Aorta (tissue), 5 donors: ENCODE results near the gene SRPRA. TPM values are rescaled to one million over a fixed set of nuclear protein-coding genes. Genes with fewer than 3 reads are reported as not detected.
A peak's percentile ranks its signal among the peaks of the same experiment; 100 is the strongest.

Experiments
- ATAC-seq: fragments of 200-7000 bp; cut with Tn5 transposase; one replicate; pipeline ENCODE4 v1.9.1; 2022; ENCODE audit warnings: moderate library complexity; ENCODE audit not compliant: low FRiP score
- DNase-seq, 2 donors: peaks; one replicate each; pipeline ENCODE4 v3.0.0-alpha.2; 2020
- H3K27ac ChIP-seq, 2 donors: one replicate each; pipeline ENCODE4 v1.5.1; 2013; ENCODE audit warnings: low read length in 2 of 2, mild to moderate bottlenecking in 2 of 2, moderate library complexity in 2 of 2, control low read depth in 1 of 2, inconsistent platforms in 1 of 2, low read depth in 1 of 2
- H3K27me3 ChIP-seq, 2 donors: one replicate each; pipeline ENCODE4 v1.6.1; 2013; ENCODE audit warnings: control low read depth in 1 of 2, low read length in 1 of 2, mild to moderate bottlenecking in 1 of 2, moderate library complexity in 1 of 2; ENCODE audit not compliant: insufficient read depth in 2 of 2, control insufficient read depth in 1 of 2
- H3K36me3 ChIP-seq, 2 donors: one replicate each; pipeline ENCODE4 v1.6.1; 2013; ENCODE audit warnings: control low read depth in 1 of 2, low read length in 1 of 2, mild to moderate bottlenecking in 1 of 2; ENCODE audit not compliant: insufficient read depth in 2 of 2, control insufficient read depth in 1 of 2
- H3K4me1 ChIP-seq, 2 donors: one replicate each; pipeline ENCODE4 v1.6.1; 2013; ENCODE audit warnings: low read length in 2 of 2, control low read depth in 1 of 2, mild to moderate bottlenecking in 1 of 2, moderate library complexity in 1 of 2; ENCODE audit not compliant: insufficient read depth in 2 of 2, control insufficient read depth in 1 of 2
- H3K4me3 ChIP-seq, 2 donors: one replicate each; pipeline ENCODE4 v1.5.1; 2013; ENCODE audit warnings: low read length in 2 of 2, control low read depth in 1 of 2, mild to moderate bottlenecking in 1 of 2
- H3K9me3 ChIP-seq: one replicate; pipeline ENCODE4 v1.6.1; 2013; ENCODE audit warnings: mild to moderate bottlenecking, low read length; ENCODE audit not compliant: control insufficient read depth
- WGBS, 2 donors: extraction: QIAGEN DNeasy Blood & Tissue Kit; methylation state at CpG; one replicate each; pipeline ENCODE4 v1.1.7; 2013; 5-methylcytosine and 5-hydroxymethylcytosine counted together
- intact Hi-C, 2 donors: fragments of 100-400 bp; cut with DNase I; formaldehyde crosslinking; loops; one replicate each; pipeline versions ENCODE4 v1.14.2 to v1.15.0; 2022
- polyA plus RNA-seq, 2 donors: library from polyadenylated mRNA; stranded (reverse); fragments of 200-250 nt; gene quantifications; one replicate each; pipeline ENCODE4 v1.2.3, GENCODE V29; 2013
- total RNA-seq, 2 donors: library from RNA; stranded (reverse); fragmentation: NEBNext Ultra II Directional; extraction: Animal tissue kit (Norgen Biotek cat#: 25700); gene quantifications; one replicate each; pipeline ENCODE4 v1.2.1, GENCODE V29; 2021
- donor health status: healthy with polysubstance abuse.
- donor health status: Bipolar disorder and iron deficiency.
- donor health status: DM: no; HTN: no; CAD: no.
- donor health status: DM: no; HTN: no; CAD: no.
- donor health status: DM: yes; HTN: yes; CAD: no.

Gene SRPRA
- total and polyA plus RNA-seq, 4 donors: 29.4 to 104 (median 88.8) TPM

DNA sequence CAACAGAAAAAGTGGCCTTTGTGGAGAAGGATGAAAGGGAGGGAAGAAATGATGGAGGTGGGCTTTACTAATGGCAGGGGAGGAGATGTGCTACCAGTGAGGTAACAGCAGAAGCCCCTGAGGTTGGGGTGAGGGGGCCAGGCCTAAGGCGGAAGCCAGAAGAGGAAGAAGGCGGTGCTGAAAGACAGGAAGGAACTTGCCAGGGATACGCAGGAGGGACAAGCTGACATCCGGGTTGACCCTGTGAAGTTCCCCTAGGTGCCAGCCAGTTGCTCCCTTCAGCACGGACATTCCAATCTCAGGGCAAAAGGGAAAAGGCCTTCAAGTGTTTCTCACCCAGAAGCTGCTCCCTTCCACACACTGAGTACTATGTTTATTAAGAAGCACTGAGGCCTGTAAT lies 11.9 kb upstream of the SRPRA start:
- H3K27me3 ChIP-seq: no peaks in the 10 kb centered on the region
- WGBS, 2 donors: 81 to 83% methylated on average over 5 of the region's 5 CpGs
- H3K4me1 ChIP-seq: no peaks in the 10 kb centered on the region
- no peak overlapping the region for H3K4me3 ChIP-seq
- intact Hi-C loops: no loop called here
- H3K27ac ChIP-seq: no peak overlapping the region
- DNase-seq (no peak), ATAC-seq (no peak)
- H3K36me3 ChIP-seq: no peaks in the 10 kb centered on the region
- no peaks in the 10 kb centered on the region for H3K9me3 ChIP-seq

DNA sequence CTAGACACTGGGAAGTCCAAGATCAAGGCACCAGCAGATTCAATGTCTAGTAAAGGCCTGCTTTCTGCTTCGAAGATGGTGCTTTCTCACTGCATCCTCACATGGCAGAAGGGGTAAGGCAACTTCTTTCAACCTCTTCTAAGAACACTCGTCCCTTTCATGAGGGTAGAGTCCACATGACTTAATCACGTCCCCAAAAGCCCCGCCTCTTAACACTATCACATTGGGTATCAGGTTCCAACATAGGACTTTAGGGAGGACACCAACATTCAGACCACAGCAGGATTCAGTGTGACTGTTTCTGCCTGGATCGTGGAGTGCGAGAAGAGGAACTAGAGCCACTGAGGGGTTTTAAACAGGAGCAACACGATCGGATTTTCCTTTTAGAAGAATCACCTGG lies 10.5 kb upstream of the SRPRA start:
- DNase-seq (no peak), ATAC-seq (no peak)
- WGBS, 2 donors: 76 to 78% methylated on average over 8 of the region's 8 CpGs
- peaks cover 0 to 2% of the 10 kb centered on the region in 2 donors for H3K36me3 ChIP-seq
- no peak overlapping the region for H3K4me3 ChIP-seq
- no peak overlapping the region for H3K27ac ChIP-seq
- no peaks in the 10 kb centered on the region for H3K4me1 ChIP-seq
- intact Hi-C loops: no loop called here
- H3K27me3 ChIP-seq: no peaks in the 10 kb centered on the region
- H3K9me3 ChIP-seq: no peaks in the 10 kb centered on the region

DNA sequence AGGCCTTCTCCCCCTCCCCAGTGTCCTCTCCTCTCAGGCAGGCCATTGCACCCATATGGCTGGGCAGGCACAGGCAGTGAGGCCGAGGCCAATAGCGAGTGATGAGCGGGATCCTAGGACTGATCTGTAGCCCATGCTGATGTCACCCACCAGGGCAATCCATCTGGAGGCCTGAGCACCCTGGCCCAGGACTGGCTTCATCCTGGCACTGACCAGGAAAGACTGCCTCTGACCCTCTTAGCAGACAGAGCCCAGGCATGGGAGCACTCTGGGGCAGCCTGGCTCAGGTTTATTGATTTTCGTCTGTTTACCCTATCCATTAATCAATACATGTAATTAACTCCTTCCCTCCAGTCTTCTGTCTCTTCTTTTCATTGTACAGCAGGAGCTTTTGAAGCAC lies 9.1 kb upstream of the SRPRA start:
- no peak overlapping the region for H3K27ac ChIP-seq
- H3K9me3 ChIP-seq: no peaks in the 10 kb centered on the region
- no peak for ATAC-seq
- 89 to 94% methylated on average over 4 of the region's 4 CpGs for WGBS, 2 donors
- intact Hi-C loops: no loop called here
- H3K27me3 ChIP-seq: no peaks in the 10 kb centered on the region
- no peaks in the 10 kb centered on the region for H3K4me1 ChIP-seq
- H3K4me3 ChIP-seq: no peak overlapping the region
- peaks cover 0 to 2% of the 10 kb centered on the region in 2 donors for H3K36me3 ChIP-seq
- DNase-seq: no peak

DNA sequence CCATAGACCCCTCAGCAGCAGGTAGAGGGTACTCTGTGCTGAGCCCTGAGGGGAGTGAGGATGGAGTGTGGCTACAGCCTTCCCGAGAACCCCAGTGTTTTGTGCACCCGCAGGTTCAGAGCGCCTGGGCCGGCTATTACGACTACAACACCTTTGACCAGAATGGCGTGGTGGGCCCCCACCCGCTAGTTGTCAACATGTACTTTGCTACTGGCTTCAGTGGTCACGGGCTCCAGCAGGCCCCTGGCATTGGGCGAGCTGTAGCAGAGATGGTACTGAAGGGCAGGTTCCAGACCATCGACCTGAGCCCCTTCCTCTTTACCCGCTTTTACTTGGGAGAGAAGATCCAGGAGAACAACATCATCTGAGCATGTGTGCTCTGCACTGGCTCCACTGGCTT lies 8.6 kb upstream of the SRPRA start:
- 90 to 95% methylated on average over 11 of the region's 11 CpGs for WGBS, 2 donors

DNA sequence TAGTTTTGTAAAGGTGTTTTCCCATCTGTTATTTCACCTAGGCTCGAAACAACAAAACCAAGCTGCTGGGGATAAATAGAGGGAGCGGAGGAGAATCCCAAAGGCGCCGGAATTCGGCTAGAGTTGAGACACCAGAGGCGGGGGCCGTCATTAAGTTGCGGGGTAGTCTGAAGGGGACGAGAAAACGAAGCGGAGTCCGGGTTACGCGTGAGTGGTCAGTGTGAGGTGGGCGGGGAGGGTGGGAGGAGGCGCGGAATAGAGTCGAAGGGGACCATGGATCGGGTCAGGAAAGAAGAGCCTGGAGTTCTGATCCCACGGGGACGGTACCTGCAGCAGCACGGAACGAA lies 361 bp downstream of the SRPRA start:
- H3K36me3 ChIP-seq: peaks cover 0 to 16% of the 10 kb centered on the region in 2 donors
- ATAC-seq: peak; percentile 15

More for the DNA sequence above, 8.6 kb upstream of the SRPRA start:
- H3K36me3 ChIP-seq: peaks cover 0 to 2% of the 10 kb centered on the region in 2 donors
- H3K4me3 ChIP-seq: no peak overlapping the region
- ATAC-seq: no peak
- no peak for DNase-seq
- H3K27me3 ChIP-seq: no peaks in the 10 kb centered on the region
- intact Hi-C loops: no loop called here
- H3K9me3 ChIP-seq: no peaks in the 10 kb centered on the region
- H3K4me1 ChIP-seq: no peaks in the 10 kb centered on the region
- H3K27ac ChIP-seq: no peak overlapping the region

DNA sequence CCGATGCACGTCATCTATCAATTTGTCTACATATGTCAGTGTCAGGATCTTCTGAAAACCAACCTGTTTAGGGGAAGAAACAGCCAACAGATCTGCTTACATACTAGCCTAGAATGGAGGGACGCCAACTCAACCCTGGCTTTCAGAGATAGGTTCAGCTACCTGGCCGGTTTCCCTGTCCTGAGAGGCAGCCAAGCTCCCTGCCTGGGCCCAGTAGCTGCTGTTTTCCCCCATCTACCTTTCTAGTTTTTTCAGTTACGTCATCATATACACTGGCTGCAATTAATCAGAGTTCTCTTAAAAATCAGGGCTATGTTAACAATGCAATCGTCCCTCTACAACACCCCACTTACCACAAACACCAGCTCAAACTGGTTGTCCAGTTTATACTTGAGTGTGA lies 1.0 kb downstream of the SRPRA start:
- DNase-seq: no peak
- H3K9me3 ChIP-seq: no peaks in the 10 kb centered on the region
- WGBS, 2 donors: 54 to 58% methylated on average over 6 of the region's 6 CpGs
- H3K27me3 ChIP-seq: no peaks in the 10 kb centered on the region
- no peak for ATAC-seq
- peaks cover 0 to 5% of the 10 kb centered on the region in 2 donors for H3K4me1 ChIP-seq
- intact Hi-C loops: loop anchor here in 1 of 2 donors (2.0 to 5.0 kb wide), 2 partner anchors 15 to 55 kb away; partner anchors contain the start of genes FAM118B, RPUSD4 and TIRAP
- peaks cover 4 to 16% of the 10 kb centered on the region in 2 donors for H3K36me3 ChIP-seq
- H3K4me3 ChIP-seq: peak overlapping the region; percentile 86 to 93
- peak overlapping the region in 1 of 2 donors; percentile 7 for H3K27ac ChIP-seq

More for the DNA sequence above, 361 bp downstream of the SRPRA start:
- intact Hi-C loops: loop anchor here in 1 of 2 donors (2.0 to 5.0 kb wide), 2 partner anchors 14 to 56 kb away; partner anchors contain the start of genes FAM118B, RPUSD4 and TIRAP
- no peaks in the 10 kb centered on the region for H3K27me3 ChIP-seq
- peak overlapping the region; percentile 86 to 93 for H3K4me3 ChIP-seq
- WGBS, 2 donors: 0% methylated on average over 23 of the region's 23 CpGs
- no peaks in the 10 kb centered on the region for H3K9me3 ChIP-seq
- no peak for DNase-seq
- H3K27ac ChIP-seq: peak overlapping the region in 1 of 2 donors; percentile 77
- H3K4me1 ChIP-seq: peaks cover 0 to 5% of the 10 kb centered on the region in 2 donors

DNA sequence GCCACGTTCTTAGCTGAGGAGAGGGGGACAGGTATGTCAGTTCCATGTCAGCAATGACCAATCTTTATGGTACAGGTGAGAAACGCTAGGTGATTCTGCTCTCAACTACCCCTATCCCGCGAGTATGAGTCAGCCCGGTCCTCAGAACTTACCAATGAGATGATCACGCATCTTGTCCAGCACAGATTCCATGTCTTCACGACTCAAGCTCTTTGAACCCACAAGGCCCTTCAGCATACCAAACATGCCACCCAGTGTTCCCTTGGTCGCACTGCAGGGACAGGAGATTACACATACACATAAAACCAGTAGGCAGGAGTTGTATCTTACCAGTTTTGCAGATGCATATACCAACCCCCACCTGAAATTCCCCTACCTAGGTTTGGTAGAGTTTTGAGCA lies 2.9 kb downstream of the SRPRA start:
- intact Hi-C loops: loop anchor here in 1 of 2 donors (5.0 kb wide), 1 partner anchor 54 kb away; the partner anchor contains the start of genes FAM118B and RPUSD4
- peaks cover 4 to 18% of the 10 kb centered on the region in 2 donors for H3K36me3 ChIP-seq
- ATAC-seq (no peak), DNase-seq (no peak)
- no peaks in the 10 kb centered on the region for H3K9me3 ChIP-seq
- no peaks in the 10 kb centered on the region for H3K27me3 ChIP-seq
- H3K4me1 ChIP-seq: peaks cover 0 to 5% of the 10 kb centered on the region in 2 donors
- no peak overlapping the region for H3K4me3 ChIP-seq
- WGBS, 2 donors: 84% methylated on average over 8 of the region's 8 CpGs
- no peak overlapping the region for H3K27ac ChIP-seq

DNA sequence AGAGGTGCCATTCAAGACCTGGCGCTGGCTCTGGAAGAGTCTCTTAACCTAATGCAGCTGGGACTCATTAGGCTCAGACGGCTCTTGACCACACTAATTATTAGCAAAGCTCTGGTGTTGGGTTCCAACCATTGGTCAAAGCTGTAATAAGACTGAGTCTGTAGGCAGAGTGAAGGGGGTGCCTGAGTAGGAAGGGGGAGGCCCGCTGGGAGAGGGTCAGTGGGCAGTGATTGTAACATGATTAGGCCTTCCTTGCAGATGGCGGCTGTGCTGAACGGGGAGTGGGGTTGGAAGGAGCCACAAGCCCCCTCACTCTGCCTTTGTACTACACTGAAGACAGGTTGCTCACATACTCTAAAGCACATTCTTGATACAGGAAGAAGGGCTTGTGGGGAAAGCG lies 5.2 kb downstream of the SRPRA start:
- ATAC-seq (no peak), DNase-seq (no peak)
- Histone ChIP-seq H3K36me3 (peaks cover 4 to 18% of the 10 kb centered on the region in 2 donors), H3K27ac (no peak overlapping the region), H3K9me3 (no peaks in the 10 kb centered on the region), H3K4me1 (peaks cover 0 to 5% of the 10 kb centered on the region in 2 donors), H3K27me3 (no peaks in the 10 kb centered on the region), H3K4me3 (no peak overlapping the region)
- intact Hi-C loops: no loop called here
- 83 to 86% methylated on average over 6 of the region's 6 CpGs for WGBS, 2 donors

DNA sequence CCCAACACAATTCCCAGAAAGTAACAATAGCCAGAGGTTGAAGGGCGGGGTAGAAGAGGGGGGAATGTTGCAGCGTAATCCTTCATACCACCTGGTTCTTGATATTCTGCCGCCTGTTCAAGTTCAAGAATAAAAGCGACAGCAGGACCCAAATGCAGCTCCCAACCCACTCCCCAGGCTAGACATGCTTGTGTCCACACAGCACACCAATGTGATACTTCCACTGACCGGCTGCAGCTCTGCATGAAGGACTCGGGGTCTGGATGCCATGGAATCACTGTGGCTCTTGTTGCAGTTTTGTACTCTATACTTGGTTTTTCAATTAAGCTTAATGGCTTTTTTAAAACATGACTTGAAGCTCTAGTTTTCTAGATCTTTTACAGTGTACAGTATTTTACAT lies 6.5 kb downstream of the SRPRA start:
- Histone ChIP-seq H3K4me3 (no peak overlapping the region), H3K27me3 (no peaks in the 10 kb centered on the region), H3K9me3 (no peaks in the 10 kb centered on the region), H3K27ac (no peak overlapping the region), H3K36me3 (peaks cover 8 to 18% of the 10 kb centered on the region in 2 donors), H3K4me1 (peaks cover 0 to under 1% of the 10 kb centered on the region in 2 donors)
- DNase-seq (no peak), ATAC-seq (no peak)
- intact Hi-C loops: no loop called here
- WGBS, 2 donors: 89 to 93% methylated on average over 6 of the region's 6 CpGs
